ENCODE results near the gene IFIT2.
"Not testable (repeated sequence)": the region's sequence is repeated elsewhere in the genome, so short reads cannot be mapped to it uniquely, and the experiment has no call there.

The IFIT2 gene, protein sequence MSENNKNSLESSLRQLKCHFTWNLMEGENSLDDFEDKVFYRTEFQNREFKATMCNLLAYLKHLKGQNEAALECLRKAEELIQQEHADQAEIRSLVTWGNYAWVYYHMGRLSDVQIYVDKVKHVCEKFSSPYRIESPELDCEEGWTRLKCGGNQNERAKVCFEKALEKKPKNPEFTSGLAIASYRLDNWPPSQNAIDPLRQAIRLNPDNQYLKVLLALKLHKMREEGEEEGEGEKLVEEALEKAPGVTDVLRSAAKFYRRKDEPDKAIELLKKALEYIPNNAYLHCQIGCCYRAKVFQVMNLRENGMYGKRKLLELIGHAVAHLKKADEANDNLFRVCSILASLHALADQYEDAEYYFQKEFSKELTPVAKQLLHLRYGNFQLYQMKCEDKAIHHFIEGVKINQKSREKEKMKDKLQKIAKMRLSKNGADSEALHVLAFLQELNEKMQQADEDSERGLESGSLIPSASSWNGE

DNA sequence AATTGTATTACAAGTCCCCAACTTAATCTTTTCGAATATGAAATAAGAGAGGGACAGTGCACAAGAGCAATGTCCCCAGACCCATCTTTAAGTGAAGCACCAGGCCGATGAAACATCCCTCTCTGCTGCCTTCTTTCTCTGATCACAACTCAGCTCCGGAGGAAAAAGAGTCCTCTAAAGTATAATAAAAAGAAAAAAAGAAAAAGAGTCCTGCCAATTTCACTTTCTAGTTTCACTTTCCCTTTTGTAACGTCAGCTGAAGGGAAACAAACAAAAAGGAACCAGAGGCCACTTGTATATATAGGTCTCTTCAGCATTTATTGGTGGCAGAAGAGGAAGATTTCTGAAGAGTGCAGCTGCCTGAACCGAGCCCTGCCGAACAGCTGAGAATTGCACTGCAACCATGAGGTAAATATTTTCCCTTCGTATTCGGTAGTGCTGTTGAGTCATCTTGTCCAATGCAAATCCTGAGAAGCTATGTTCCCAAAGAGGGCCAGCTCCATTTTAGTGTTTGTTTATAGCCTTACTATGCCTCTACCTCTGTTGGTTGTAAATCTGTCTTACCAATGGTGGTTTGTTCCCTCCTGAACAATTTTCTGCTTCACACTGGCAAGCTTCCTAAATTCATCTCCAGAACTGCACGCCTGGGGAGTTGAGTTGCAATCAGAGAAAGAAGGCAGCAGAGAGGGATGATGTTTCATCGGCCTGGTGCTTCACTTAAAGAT lies at the start of gene IFIT2:
Gene IFIT2, plus strand, starts transcription at position 326 of the 725 bp plus-strand sequence. Its CDS starts 78 bp downstream, at position 404.
- DNase-seq: peak in 5 of 10 donors; percentile 31 to 90 (median 34)
- intact Hi-C loops (cut with DNase I): loop anchor here (5.0 kb wide), 1 partner anchor 35 kb away; no protein-coding TSS in a partner anchor

DNA sequence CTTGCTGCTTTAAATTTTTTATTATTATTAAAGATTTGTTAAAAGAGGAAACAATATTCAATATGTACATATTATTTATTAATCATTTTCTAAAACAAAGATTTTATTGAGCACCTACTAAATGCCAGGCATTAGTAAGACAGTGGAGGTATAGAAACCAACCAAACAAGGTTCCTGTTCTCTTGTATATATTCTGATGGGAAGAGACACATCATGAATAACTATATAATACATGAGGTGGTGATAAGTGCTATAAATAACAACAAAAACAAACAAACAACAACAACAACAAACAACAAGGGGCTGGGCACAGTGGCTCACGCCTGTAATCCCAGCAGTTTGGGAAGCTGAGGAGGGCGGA lies 49.6 kb upstream of the IFIT2 start:
- intact Hi-C loops (cut with DNase I): no loop called here
- no peak for DNase-seq

DNA sequence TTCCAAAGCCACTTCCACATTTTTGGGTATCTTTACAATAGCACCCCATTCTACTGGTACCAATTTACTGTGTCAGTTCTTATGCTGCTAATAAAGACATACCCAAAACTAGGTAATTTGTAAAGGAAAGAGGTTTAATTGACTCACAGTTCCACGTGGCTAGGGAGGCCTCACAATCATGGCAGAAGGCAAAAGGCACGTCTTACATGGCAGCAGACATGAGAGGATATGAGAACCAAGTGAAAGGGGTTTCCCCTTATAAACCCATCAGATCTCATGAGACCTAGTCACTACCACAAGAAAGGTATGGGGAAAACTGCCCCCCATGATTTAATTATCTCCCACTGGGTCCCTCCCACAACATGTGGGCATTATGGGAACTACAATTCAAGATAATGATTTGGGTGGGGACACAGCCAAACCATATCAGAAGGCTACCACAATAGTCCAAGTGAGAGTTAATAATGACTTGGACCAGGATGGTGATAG lies 46.7 kb upstream of the IFIT2 start:
- DNase-seq; intact Hi-C loops (cut with DNase I): not testable (repeated sequence)

DNA sequence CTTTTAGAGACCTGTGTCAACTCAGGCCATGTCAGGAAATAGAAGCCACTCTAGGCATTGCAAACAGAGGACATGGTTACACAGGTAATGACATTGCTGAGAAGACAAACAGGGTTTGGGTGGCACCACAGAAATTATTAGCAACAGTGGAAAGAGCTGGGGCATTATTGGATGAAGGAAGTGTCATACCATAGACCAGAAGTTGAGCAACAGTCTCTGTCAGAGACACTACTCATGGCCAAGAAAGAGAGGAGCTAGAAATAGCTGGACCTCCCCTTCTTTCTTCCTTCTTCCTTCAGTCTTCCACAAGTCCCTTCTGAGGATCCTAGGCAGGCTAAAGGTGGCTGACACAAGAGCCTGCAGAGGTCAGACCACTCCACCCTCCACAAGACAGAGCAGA lies 46.1 kb upstream of the IFIT2 start:
- intact Hi-C loops (cut with DNase I): no loop called here

DNA sequence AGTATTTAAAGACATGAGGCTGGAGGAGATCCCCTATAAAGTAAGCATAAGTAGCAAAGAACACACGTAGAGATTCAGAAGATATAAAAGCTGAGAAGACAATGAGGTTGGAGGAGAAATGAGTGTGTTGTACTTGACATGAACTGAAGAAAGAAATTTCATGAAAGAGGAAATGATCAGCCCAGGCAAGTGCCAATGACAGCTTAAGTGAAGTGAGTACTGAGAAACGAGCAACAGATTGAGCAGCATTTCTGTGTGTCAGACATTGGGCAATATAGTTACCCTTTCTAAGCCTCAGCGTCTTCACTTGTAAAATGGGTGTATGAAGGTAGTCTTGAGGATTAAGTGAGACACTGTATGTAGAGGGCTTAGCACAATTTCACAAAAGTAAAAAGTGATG lies 45.5 kb upstream of the IFIT2 start:
- no peak for DNase-seq
- intact Hi-C loops (cut with DNase I): no loop called here

More for the DNA sequence above, 46.1 kb upstream of the IFIT2 start:
- DNase-seq: no peak

DNA sequence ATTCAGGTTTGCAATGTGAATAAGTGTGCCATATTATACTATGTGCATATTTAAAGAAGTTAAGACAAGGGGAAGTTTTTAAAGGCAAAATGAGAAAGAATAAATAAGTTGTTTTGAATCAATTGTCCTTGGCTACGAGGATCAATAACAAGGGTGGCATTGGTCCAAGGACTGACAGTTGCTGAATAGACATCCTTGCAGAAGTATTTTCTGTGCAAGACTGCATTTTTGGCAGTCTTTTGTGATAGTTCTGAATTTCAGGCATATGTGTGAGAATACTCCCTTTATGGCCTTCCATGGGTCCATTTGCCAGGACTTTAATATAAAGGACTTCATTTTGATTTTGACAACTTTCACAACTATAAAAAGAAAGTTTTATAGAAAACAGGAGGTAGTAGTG lies 44.9 kb upstream of the IFIT2 start:
- intact Hi-C loops (cut with DNase I): no loop called here

DNA sequence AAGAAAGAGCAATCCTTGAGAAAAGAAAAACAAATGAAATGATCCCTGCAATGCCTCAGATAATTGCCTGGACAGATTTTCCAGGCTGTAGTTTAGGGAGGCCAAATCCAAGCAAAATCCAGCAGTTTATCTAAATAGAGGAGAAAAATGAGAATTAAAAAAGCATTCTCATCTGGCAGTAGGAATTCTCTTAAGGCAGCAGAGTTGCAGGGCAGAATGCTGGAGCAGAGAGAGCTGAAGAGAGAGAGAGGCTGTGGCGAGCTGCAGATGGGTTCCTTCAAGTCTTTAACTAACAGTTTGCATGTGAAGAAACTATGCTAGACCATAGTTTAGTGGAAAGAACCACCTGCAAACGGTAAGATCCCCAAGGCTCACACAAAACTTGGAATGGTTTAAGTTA lies 44.3 kb upstream of the IFIT2 start:
- DNase-seq: no peak
- intact Hi-C loops (cut with DNase I): no loop called here

More for the DNA sequence above, 44.9 kb upstream of the IFIT2 start:
- no peak for DNase-seq

DNA sequence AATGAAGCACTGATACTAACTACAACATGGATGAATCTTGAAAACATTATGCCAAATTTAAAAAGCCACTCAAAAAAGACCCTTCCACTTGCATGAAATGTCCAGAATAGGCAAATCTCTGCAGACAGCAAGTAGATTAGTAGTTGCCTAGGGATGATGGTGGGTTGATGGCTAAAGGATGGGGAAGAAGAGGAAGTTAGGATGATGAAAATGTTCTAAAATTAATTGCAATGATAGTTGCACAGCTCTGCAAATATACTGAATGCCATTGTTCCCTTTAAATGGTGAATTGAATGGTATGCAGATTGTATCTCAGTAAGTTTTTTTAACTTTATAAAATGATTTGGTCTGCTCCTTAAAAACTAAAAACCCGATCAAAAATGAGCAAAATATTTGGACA lies 43.0 kb upstream of the IFIT2 start:
- no peak for DNase-seq
- intact Hi-C loops (cut with DNase I): no loop called here

DNA sequence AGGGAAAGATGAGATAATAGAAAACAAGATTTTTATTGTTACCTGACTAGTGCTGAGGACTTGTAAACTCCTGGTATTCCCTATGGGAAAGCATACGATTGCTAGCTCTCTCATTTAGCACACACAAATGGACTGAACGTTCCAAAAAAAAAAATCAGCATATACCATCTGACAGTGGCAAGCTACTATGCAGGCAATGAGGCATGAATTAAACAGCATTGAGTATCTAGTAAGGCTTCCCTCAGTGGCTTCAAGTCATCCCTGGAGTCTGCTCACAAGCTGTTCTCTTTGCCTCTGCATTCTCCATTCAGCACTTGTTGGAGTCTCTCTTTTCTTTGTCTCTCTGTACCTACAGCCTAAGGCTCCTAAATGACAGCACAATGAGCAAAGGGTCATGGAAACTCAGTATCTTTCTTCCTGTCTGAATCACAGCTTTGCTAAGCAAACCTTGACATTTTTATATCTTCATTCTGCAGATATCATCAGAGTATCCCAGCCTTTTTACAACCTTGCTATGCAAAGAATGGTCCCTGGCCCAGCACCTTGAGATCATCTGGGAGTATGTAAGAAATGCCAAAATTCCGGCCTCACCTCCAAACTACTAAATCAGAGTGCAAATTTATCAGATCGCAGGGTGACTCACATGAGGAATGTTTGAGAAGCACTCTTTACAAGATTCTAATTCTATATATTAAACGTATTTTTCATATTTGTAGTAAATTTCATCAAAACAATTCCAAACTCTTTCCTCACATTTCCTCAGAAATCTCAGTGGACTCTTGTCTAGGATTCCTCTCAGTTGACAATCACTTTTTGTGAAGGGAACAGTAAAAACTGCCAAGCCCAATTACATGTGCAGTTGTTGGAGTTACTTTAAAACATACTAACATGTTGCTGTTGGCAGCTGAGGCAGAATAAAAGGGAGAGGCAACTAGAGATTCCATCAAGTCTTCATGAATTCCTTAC lies 39.5 kb upstream of the IFIT2 start:
- intact Hi-C loops (cut with DNase I): no loop called here
- DNase-seq: no peak

DNA sequence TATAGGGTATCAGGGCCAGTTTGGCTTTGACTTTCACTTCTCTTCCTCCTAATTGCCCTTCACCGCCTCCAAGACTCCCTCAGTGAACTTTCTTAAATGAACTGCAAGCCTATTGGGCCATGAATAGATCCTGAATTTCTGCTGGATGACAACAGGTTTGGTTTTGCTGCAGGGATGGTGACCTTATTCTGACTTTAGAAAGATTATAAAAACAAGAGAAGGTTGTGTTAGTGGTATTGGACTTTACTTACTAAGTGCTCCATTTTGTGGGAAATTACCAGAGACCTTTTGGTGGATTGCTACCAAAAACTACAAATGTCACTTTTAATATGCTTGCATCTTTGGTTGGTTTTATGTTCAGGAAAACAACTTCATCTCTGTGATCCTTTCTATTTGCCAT lies 38.8 kb upstream of the IFIT2 start:
- no peak for DNase-seq
- intact Hi-C loops (cut with DNase I): no loop called here

DNA sequence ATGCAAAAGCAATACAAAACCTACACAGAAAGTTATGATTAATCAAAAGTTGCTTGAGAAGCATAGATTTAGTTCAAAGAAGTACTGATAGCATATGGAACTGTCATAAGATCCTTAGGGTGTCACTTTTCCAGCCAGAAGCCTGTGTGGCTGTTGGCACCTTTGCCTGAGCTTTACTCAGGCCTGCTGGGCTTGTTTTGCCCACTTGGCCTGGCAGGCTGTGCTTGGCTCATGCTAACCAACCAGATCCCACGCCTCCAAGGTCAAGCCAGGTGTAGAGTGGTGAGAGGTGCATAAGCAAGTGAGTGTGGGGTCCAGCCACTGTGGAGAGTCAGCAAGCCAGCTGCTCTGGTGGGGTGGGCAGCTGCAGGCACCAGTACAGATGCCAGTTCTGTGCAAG lies 38.3 kb upstream of the IFIT2 start:
- intact Hi-C loops (cut with DNase I): no loop called here
- no peak for DNase-seq

DNA sequence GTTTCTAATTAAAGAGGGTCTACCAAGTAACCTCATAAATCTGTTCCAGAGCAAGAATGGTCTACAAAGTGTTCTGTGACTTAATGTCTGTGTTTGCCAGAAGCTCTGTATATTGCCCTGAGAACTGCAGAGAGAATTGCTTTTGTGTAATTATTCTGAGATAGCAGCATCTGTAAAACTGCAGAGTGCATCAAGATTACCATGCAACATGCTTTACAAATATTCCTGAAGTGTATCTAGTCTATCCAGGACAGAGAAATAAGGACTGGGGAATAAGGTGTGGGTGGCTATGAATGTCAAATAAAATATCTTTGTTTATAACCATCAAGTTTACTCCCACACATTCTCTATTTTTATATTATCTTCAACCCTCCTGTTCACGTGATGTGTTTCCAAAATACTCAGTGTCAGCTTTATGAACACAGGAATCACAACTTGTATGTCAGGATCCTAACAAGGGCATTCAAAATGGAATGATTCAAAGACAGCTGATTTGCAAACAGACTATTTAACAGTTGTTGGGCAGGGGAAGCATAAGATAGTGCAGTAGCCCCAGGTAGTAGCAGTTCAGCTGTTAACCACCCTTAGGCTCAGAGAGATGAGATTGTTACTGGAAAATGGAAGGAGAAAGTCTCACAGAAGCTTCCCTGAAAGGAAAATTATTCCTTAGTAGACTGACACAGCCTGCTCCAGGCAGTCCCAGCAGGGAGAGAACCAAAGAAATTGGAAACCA lies 35.0 kb upstream of the IFIT2 start:
- intact Hi-C loops (cut with DNase I): no loop called here
- DNase-seq: no peak

DNA sequence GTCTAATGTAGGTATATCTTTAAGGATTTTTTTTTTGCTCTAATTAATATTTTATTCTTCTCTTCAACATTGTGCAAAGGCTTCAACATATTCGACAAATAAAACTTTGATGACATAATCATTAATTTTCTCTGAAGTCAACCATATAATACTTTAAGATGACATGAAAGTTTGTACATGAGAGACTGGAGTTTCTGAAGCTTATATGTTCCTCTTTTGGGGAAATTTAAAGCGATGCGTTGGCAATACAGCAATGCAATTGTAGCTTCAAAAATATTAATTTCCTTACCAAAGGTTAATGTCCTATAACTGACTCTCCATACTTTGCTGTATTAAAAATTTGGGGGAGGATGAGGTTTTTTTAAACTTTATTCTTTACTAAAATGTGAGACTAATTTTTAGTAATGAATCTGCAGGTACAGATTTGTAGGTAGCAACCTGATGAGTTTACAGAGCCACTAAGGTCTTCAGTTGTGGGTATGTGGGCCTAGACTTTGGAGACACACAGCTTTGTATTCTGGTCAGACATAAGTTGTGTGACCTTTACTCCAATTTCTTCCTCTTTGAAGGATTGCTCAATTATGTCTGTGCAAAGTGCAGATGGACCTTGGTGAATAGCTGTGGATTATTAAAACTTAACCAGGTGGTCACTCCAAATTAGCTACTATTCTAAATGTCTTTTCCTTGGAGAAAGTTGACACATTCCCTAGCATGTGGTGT lies 32.3 kb upstream of the IFIT2 start:
- intact Hi-C loops (cut with DNase I): no loop called here
- no peak for DNase-seq

DNA sequence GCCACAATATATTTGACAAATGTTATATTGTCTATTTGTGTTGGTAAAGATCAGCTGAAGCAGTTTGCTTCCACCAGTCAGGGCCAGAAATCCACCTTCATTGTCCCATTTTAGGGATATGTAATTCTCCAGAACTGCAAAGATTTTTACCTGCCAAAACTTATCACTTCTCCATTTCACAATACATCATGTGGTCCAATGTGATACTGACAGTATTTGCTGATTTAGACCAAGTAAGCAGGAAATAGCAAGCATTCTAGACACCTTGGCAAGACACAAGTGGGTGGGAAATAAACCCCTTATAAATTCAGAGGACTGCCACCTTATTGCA lies 31.7 kb upstream of the IFIT2 start:
- intact Hi-C loops (cut with DNase I): no loop called here
- no peak for DNase-seq

DNA sequence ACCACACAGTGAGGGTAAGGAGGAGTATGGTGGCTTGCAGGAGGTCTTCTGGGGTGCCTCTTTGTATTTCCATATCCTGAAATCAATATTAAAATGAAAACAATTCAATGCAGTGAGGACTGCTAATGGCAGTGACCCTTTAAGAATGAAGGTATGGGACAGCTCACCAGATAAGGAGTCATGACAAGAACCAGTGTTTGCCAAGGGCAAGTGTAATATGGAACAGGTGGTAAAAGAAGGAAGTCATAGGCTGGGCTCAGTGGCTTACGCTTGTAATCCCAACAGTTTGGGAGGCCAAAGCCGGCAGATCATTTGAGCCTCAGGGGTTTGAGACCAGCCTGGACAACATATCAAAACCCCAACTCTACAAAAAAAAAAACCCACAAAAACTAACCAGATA lies 30.3 kb upstream of the IFIT2 start:
- no peak for DNase-seq
- intact Hi-C loops (cut with DNase I): no loop called here

DNA sequence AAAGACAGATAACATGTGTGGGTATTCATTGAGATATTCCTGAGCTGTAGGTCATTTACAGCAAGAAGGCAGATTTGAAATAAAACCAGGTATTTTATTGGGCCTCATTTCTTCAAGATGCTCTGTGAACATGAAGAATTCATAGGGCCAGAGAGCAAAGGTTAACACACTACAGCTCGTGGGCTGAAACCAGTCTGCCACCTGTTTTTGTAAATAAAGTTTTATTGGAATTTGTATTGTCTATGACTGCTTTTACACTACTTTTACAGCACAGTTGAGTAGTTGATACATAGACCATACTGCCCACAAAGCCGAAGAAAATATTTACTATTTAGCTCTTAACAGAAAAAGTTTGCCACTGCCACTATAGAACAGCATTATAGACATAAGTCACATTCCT lies 28.2 kb upstream of the IFIT2 start:
- intact Hi-C loops (cut with DNase I): no loop called here
- DNase-seq: no peak

DNA sequence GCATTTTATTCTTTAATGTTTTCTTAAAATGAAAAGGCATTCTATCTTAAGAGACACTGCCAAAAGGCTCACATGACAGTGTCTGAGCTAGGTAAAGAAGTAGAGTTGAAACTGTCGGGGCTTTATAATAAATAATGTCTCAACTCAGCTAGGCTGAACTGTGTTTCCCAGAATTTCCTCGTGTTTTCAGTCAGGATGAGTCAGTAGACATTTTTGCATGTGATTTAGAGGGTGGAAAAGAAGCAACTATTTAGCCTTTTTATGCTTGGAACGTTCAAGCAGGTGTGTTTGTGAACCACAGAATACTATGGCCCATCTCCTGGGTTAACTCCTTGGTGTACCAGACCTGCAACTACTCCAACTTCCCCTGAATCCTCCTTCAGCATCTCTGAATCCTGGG lies 26.9 kb upstream of the IFIT2 start:
- intact Hi-C loops (cut with DNase I): no loop called here
- DNase-seq: no peak

DNA sequence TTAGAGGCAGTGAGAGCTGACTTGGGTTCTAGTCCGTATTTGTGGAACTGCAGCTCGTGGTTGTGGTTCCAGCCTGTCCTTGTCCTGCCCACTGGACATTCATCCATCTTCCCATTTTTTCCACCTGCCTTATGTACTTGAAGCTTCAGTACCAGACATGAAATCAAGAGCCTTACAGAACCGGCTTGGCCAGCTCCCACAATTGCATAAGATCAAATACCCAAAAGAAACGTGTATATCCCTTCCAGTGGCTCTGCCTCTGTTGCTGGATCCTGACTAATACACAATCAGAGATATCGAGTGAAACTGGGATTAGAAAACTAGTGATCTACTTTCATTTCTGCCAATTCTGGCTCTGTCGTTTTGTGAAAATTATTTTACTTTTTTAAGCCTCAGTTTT lies 26.5 kb upstream of the IFIT2 start:
- intact Hi-C loops (cut with DNase I): no loop called here
- DNase-seq: no peak

DNA sequence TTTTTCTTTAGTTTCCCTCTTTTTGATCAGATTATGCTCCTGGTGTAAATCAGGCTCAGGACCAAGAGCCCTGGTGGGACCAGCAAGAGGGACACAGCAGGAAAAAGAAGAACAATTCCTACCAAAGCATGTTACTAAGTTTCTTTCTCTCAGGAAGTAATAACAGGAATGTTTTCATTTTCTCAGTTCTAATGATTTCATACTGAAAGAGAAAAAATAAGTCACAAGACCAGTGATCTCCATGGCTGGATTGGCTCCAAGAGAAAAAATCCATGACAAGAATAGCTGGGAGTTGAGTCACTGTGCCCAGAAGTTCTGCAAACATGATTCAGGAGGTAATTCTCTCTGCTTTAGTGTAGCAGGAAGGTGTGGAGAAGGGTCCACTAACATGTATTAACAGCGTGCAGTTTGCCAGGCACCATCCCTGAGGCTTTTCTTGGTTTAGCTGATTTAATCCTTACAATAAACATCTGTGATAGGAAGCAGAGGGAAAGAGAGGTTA lies 23.8 kb upstream of the IFIT2 start:
- DNase-seq: no peak
- intact Hi-C loops (cut with DNase I): no loop called here
